WTC11 (cell line): ENCODE measurements around the gene LCN12.

Experiments
- ATF3 ChIP-seq: sonication (generic); formaldehyde crosslinking; conservative IDR thresholded peaks from 2 replicates; pipeline ENCODE4 v1.8.1; 2022; ENCODE audit warnings: mild to moderate bottlenecking, missing genetic modification reagents
- CREB1 ChIP-seq: sonication (generic); formaldehyde crosslinking; IDR thresholded peaks from 2 replicates; pipeline ENCODE4 v1.8.0; 2023; ENCODE audit warnings: mild to moderate bottlenecking, missing genetic modification reagents
- ETV6 ChIP-seq: sonication (generic); formaldehyde crosslinking; IDR thresholded peaks from 2 replicates; pipeline ENCODE4 v1.8.1; 2022; ENCODE audit warnings: mild to moderate bottlenecking, missing genetic modification reagents
- FOXK1 ChIP-seq: sonication (generic); formaldehyde crosslinking; IDR thresholded peaks from 2 replicates; pipeline ENCODE4 v1.8.0; 2022; ENCODE audit warnings: mild to moderate bottlenecking, moderate library complexity, missing genetic modification reagents
- FOXP4 ChIP-seq: sonication (generic); formaldehyde crosslinking; IDR thresholded peaks from 2 replicates; pipeline ENCODE4 v1.8.0; 2022; ENCODE audit warnings: mild to moderate bottlenecking, missing genetic modification reagents
- JUN ChIP-seq: sonication (generic); formaldehyde crosslinking; IDR thresholded peaks from 2 replicates; pipeline ENCODE4 v1.8.0; 2023; ENCODE audit warnings: mild to moderate bottlenecking, missing genetic modification reagents
- NR1H2 ChIP-seq: sonication (generic); formaldehyde crosslinking; IDR thresholded peaks from 2 replicates; pipeline ENCODE4 v1.9.0; 2021; ENCODE audit warnings: mild to moderate bottlenecking, moderate library complexity, missing genetic modification reagents
- NR2C2 ChIP-seq: sonication (generic); formaldehyde crosslinking; IDR thresholded peaks from 2 replicates; pipeline ENCODE4 v1.8.0; 2022; ENCODE audit warnings: mild to moderate bottlenecking, missing genetic modification reagents
- OVOL2 ChIP-seq: fragments of 250-450 bp; sonication (Bioruptor Pico); IDR thresholded peaks from 2 replicates; pipeline ENCODE4 v1.9.0; 2021; ENCODE audit warnings: mild to moderate bottlenecking, borderline replicate concordance
- SP1 ChIP-seq: sonication (generic); formaldehyde crosslinking; conservative IDR thresholded peaks from 2 replicates; pipeline ENCODE4 v1.8.1; 2022; ENCODE audit warnings: missing genetic modification reagents
- TCF7 ChIP-seq: sonication (generic); formaldehyde crosslinking; IDR thresholded peaks from 2 replicates; pipeline ENCODE4 v1.8.0; 2022; ENCODE audit warnings: mild to moderate bottlenecking, low read depth, missing genetic modification reagents, moderate library complexity
- TF ChIP-seq, protein P1 (sequence below): sonication (generic); formaldehyde crosslinking; IDR thresholded peaks from 2 replicates; pipeline ENCODE4 v1.8.0; 2022; ENCODE audit warnings: mild to moderate bottlenecking, missing genetic modification reagents
- TF ChIP-seq, protein P2 (sequence below): fragments of 200-600 bp; IDR thresholded peaks from 2 replicates; pipeline ENCODE4 v1.8.0; 2022; ENCODE audit warnings: antibody characterized with exemption
- TF ChIP-seq, protein P3 (sequence below): sonication (generic); formaldehyde crosslinking; IDR thresholded peaks from 2 replicates; pipeline ENCODE4 v1.8.1; 2023; ENCODE audit warnings: mild to moderate bottlenecking, missing genetic modification reagents

GRCh38 chr9:136927343-136928271 lies 24.5 kb upstream of the LCN12 start:
- TF ChIP-seq, protein P1, sequence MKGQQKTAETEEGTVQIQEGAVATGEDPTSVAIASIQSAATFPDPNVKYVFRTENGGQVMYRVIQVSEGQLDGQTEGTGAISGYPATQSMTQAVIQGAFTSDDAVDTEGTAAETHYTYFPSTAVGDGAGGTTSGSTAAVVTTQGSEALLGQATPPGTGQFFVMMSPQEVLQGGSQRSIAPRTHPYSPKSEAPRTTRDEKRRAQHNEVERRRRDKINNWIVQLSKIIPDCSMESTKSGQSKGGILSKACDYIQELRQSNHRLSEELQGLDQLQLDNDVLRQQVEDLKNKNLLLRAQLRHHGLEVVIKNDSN (CRISPR knock-in tag), result no peak
- TF ChIP-seq JUN (CRISPR knock-in tag), result no peak
- TF ChIP-seq, protein P2, sequence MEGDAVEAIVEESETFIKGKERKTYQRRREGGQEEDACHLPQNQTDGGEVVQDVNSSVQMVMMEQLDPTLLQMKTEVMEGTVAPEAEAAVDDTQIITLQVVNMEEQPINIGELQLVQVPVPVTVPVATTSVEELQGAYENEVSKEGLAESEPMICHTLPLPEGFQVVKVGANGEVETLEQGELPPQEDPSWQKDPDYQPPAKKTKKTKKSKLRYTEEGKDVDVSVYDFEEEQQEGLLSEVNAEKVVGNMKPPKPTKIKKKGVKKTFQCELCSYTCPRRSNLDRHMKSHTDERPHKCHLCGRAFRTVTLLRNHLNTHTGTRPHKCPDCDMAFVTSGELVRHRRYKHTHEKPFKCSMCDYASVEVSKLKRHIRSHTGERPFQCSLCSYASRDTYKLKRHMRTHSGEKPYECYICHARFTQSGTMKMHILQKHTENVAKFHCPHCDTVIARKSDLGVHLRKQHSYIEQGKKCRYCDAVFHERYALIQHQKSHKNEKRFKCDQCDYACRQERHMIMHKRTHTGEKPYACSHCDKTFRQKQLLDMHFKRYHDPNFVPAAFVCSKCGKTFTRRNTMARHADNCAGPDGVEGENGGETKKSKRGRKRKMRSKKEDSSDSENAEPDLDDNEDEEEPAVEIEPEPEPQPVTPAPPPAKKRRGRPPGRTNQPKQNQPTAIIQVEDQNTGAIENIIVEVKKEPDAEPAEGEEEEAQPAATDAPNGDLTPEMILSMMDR, result no peak
- no peak for TF ChIP-seq FOXP4 (CRISPR knock-in tag)
- no peak for TF ChIP-seq OVOL2 (CRISPR knock-in tag)
- TF ChIP-seq NR1H2, result no peak
- no peak for TF ChIP-seq TCF7 (CRISPR knock-in tag)
- no peak for TF ChIP-seq NR2C2 (CRISPR knock-in tag)
- TF ChIP-seq ATF3 (CRISPR knock-in tag), result no peak
- TF ChIP-seq CREB1 (CRISPR knock-in tag), result no peak
- TF ChIP-seq, protein P3, sequence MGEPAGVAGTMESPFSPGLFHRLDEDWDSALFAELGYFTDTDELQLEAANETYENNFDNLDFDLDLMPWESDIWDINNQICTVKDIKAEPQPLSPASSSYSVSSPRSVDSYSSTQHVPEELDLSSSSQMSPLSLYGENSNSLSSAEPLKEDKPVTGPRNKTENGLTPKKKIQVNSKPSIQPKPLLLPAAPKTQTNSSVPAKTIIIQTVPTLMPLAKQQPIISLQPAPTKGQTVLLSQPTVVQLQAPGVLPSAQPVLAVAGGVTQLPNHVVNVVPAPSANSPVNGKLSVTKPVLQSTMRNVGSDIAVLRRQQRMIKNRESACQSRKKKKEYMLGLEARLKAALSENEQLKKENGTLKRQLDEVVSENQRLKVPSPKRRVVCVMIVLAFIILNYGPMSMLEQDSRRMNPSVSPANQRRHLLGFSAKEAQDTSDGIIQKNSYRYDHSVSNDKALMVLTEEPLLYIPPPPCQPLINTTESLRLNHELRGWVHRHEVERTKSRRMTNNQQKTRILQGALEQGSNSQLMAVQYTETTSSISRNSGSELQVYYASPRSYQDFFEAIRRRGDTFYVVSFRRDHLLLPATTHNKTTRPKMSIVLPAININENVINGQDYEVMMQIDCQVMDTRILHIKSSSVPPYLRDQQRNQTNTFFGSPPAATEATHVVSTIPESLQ (CRISPR knock-in tag), result no peak
- no peak for TF ChIP-seq FOXK1
- TF ChIP-seq ETV6, result no peak
- TF ChIP-seq SP1, result no peak
